NB4 (cell line): ENCODE results near the gene S100P.

Experiments used
- CTCF ChIP-seq: IDR thresholded peaks from one replicate; pipeline ENCODE4 v1.5.1; 2012; ENCODE audit warnings: low read depth, low read length
- MAX ChIP-seq: IDR thresholded peaks from 2 replicates; pipeline ENCODE4 v1.6.1; 2011; ENCODE audit warnings: low read depth, low read length
- MYC ChIP-seq: IDR thresholded peaks from 2 replicates; pipeline ENCODE4 v1.6.1; 2011; ENCODE audit warnings: low read depth, low read length
- POLR2A ChIP-seq: IDR thresholded peaks from 2 replicates; pipeline ENCODE4 v1.6.1; 2011; ENCODE audit warnings: mild to moderate bottlenecking; ENCODE audit not compliant: insufficient read length; ENCODE audit errors: extremely low read depth

DNA sequence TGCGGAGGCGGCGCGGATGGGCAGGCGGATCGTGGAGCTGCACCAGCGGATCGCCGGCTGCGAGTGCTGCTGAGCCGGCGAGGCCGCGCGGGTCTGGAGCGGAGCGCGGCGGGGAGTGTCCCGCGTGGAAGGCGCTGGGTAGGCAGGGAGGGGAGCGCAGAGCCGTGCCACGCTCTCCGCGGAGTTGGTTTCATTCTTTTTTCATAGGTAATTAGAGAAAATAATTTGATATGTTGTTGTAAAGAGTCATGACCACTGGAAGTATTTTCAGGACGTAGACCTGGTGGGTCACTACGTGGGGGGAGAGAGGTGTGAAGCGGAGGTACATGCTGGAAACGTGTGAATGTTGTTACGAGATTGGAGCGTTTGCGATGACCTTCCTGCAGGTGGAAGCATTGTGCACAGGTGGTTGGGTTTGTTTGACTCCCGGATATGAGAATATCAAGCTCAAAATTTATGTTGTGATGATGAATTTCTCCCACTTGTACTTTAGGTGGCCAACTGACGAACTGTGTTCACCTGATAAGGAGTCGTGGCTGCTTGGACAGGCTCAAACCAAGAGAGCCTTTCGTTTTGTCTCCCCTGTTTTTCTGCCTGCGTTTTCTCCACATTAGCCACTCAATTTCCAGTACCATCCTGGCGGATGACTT, 19.1 kb upstream of the S100P start:
- TF ChIP-seq CTCF, result peak; percentile 50
- no peak for TF ChIP-seq POLR2A
- peak; percentile 72 for TF ChIP-seq MAX
- no peak for TF ChIP-seq MYC
